Stimulated activated CD8-positive, alpha-beta memory T cell treated with anti-CD3 and anti-CD28 coated beads, Interleukin-4, amount 100 ng/mL, for 1 hour (primary cell): Measurements from ENCODE around the gene UACA.
"Not testable (repeated sequence)": the region's sequence is repeated elsewhere in the genome, so short reads cannot be mapped to it uniquely, and the experiment has no call there.

Source experiments
- DNase-seq, 2 donors: peaks; one replicate each; pipeline ENCODE4 v3.0.0-alpha.2; 2020; ENCODE audit warnings: low read depth in 2 of 2, low spot score in 1 of 2

UACA gene

DNA sequence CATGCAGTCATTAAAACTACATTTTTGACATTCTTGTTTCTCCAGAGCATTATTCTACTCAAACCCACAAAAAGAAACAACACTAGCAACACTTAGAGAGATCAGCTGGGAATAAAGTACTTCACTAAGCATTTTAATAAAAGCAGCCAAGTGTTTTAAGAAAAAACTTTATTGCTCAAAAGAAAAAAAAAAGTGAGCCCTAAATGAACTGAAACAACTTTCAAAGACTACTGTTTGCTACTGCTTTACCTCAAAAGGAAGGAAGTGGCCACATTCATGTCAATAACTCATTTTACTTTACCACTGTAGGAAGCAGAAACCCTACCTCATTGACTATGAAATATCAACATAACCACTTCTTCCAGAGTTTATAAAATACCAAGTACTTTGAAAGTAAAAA lies 91.3 kb downstream of the UACA start:
- DNase-seq, result no peak

DNA sequence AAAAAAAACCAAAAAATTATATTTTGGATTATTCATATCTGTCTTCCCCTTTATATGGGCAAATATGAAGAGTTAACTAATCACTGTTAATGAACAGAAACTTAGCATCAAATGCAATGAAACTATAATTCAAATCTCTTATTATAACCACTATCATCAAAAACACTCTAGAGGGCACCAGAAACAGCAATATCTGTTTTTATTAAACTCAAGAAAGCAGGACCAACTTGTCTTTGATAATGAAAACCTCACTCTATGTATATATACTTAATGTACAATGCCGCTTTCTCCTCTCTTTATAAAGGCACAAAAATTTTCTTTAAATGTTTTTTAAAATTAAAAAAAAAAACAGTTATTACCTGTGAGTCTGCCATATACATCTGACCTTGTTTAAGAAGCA lies 92.7 kb downstream of the UACA start:
- DNase-seq, result no peak

DNA sequence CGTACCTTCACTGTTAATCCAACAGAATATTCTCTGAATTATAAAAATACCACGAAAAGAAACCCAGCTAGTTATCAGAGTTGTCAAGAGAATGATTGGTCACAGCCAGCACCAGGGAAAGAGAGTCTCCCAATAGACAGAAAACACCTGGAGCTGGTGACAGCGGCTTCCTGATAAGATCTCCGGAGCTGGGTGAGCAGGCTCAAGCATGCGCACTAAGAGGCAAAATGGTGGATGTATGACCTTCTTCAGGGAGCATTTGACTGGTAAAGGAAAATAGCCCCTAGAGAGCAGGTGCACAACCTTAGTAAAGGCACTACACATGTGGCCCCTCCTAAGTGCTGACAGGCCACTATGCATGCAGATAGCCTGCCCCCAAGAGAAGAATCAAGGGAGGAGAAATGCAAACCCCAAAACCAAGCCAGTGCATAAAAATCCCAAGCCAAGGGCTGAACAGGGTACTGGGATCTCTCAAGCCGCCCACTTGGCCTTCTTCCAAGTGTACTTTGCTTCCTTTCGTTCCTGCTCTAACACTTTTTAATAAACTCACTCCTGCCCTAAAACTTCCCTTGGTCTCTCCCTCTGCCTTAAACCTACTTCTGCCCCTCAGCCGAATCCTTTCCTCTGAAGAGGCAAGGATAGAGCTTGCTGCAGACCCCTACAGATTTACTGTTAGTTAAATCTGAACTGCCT lies 93.2 kb downstream of the UACA start:
- no peak for DNase-seq

DNA sequence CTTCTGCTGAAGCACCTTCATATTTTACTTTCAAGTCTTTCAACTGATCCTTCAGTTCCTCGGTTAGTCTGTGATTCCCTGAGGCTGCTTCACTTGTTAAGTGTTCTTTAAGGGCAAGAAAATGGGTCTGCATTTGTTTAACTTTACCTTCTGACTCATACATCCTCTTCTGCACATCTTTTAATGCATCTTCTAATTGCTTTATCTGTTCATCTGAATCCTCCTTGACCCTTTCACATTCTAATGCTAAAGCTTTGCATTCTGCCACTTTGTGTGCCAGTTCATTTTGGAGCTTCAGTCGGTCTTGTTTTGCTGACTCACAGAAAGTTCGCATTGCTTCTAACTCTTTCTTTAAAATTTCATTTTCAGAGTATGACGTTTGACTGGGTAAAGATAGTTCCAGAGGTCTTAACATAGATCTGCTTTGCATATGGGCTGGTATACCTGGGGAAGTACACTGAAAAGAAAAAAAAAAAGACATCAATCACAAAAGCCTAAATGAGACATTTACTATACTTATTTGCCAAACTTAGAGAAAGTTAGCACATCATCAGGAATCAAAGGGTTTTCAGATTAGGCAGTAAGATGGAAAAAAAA lies 94.3 kb downstream of the UACA start:
- DNase-seq, result no peak

DNA sequence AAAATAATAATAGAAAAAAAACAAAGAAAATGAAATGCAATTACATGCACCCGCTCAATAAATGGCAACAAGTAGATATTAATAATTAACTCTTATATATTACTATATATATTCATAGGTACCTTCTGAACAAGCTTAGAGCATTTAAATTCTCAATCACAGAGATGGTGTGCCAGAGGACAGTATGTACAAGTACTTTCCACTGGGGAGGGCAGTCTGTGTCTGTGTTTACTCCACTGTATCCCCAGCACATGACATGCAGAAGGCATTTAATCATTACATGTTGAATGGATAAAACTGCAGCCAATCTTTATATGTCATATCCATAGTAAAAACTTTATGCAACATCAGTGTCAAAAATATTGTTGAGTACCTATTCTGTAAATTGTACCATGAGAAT lies 97.8 kb downstream of the UACA start:
- DNase-seq, result no peak

DNA sequence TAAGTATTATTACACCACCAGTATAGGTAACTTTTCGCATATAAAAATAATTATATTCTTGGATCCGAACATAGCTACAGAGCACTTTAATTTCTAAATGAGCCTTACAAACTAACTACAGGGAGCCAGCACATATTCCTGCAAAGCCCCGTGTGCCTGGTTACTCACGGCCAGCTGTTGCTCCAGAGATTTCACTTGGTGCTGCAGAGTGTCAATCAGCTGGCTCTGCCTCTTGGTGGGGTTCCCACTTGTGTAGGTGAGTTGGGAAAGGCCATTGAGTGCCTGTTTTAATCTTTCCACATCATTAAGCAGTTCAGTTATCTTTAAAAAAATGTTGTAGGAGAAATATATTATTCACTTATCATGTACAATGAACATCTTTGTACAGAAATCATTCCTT lies 98.9 kb downstream of the UACA start:
- DNase-seq, result no peak

DNA sequence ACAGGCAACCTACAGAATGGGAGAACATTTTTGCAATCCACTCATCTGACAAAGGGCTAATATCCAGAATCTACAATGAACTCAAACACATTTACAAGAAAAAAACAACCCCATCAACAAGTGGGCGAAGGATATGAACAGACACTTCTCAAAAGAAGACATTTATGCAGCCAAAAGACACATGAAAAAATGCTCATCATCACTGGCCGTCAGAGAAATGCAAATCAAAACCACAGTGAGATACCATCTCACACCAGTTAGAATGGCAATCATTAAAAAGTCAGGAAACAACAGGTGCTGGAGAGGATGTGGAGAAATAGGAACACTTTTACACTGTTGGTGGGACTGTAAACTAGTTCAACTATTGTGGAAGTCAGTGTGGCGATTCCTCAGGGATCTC lies 100.3 kb downstream of the UACA start:
- not testable (repeated sequence) for DNase-seq

DNA sequence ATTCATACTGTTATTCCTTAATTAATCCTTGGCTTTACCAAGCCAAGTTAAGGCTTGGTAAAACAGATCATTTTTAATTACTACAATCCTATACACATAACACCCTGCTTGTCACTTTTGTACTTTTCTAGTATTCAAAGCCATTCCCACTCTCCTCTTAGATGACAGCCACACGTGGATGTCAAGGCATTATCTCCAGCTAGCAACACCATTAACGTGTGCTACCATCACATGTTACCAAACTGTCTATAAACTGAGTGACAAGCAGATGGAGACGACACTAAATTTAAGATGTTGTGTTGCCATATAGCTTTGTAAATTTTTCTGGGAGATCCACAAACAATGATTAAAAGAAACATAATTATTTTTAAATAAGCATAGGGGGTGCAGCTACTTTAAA lies 103.7 kb downstream of the UACA start:
- no peak for DNase-seq

DNA sequence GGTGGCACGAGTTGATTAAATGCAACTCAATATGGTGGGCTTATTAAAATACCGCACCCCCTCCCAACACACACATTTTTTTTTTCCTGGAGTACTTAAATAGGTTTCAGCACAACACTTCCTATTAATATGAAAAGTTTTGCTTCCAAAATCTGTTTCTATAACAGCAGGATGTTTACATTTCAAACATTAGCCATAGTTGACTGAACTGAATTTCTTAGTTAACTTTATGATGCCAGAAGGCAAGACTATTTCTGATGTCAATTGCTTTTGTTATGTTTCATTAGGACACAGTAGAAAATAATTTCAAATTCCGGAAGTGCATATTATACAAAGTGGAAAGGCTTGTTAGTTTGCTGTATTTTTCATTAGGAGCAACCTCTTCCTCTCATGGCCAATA lies 104.7 kb downstream of the UACA start:
- no peak for DNase-seq

DNA sequence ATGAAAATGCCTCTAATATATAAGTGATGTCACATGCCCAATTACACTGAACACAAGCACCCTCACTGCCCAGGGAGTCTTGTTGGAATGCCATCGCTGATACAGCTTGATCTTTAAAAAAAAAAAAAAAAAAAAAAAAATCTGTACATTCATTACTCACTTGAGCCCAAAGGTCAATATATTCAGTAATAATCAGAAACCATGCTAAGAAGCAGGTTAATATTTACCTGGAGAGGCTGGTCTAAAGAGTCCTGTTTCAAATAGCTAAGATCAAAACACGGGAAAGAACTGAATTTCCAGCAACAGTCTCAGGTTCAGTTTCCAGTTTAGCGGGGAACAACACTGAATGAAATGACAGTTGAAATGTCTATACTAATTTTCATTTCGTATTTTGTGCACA lies 109.9 kb downstream of the UACA start:
- DNase-seq, result no peak

DNA sequence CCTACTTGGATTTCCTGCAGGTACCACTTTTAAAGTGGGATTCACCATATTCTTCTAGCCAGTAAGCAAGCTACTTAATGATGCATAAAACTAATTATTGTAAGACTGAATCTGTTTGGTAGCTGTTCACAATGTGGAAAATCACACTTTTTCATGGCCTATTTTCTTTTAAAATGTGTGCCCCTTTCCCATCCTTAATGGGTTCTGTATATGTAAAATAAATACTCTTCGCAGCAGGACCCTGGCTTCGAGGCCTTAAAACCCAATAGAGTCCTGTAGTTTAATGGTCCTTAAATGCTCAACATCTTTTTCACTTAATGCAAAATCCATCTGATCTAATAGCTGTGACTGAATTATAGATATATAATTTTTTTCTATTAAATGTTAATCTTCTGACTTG lies 111.0 kb downstream of the UACA start:
- no peak for DNase-seq

DNA sequence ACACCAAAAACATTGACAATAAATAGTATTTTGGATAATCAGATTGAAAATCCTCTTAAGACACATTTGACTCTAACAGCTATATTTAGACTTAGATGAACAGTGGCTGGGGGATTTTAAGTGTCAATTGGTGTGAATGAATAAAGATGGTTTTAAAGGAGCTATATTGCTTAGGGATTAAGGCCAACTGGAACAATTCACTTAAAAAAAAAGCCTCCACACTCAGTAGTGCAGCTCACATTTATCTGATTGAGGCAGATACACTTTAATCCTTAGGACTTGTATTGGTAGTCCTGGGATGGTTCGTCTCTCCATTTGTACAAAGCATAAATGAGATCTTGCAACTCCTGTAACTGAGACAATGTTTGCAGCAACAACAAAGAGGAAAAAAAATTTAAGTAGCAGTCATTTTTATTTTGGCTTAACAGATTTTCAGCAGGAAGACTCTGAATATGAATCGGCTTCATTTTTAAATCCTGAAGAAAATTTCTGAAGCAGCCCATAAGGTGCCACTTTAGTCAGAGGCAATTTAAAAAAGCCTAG lies 112.0 kb downstream of the UACA start:
- no peak for DNase-seq

DNA sequence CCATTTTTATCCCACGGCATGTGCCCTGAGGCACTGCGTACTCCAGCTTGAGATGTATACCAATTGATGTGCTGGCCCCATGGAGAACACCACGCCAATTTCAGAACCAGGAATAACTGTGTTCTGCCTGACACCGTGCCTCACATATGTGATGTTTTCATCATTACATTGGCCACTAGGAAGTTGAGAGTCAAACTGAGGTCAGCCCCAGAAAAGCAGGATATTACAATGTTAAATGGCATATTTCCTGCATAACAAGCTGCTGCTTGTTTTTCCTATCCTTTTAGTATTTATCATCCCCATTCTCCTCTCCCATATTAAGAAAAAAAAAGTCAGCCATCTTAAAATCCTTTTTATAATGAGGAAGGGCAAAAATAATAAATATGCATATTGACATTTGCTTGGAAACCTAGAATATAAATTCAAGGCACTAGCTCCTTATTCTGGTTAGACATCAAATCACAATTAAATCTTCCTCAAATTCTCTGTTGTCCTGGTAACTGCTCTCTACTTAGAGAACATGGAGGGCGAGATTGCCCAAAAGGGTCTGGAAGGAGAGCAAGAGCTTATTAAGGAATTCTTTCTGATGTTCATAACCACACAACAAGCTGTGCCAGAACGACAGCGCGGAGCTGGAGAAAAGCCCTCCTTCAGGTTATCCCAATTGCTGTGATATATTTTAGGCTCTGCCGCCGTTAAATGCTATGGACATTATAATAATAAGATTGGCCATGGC lies 112.6 kb downstream of the UACA start:
- DNase-seq, result no peak

DNA sequence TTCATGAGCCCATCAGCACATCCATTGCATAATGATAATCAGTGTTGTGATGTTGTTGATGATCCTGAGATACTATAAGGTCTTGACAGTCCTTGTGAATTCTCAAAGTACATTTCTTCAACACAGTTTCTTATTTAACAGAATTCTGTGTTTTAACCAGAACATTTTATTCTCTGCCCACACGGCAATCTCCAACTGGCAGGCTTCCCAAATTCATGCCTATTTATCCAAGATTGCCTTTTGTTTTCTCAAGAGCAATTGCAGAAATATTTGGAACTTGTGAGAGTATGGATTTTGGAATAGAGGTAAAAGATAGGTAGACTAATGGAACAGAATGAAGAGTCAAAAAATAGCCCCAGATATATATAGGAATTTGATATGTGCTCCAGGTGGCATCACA lies 116.0 kb downstream of the UACA start:
- no peak for DNase-seq

DNA sequence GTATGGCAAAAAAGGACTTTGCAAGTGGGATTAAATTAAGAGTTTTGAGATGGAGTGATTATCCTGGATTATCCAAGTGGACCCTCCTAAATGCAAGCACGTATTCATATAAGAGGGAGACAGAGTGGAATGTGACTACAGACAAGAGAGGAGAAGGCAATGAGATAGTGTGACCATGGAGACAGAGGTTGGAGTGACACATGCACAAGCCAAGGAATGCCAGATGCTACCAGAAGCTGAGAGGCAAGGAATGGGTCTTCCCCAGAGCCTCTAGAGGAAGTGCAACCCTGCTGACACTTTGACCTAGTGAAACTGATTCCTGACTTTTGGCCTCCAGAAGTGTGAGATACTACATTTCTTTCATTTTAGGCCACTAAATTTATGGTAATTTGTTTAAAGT lies 117.2 kb downstream of the UACA start:
- DNase-seq, result no peak

DNA sequence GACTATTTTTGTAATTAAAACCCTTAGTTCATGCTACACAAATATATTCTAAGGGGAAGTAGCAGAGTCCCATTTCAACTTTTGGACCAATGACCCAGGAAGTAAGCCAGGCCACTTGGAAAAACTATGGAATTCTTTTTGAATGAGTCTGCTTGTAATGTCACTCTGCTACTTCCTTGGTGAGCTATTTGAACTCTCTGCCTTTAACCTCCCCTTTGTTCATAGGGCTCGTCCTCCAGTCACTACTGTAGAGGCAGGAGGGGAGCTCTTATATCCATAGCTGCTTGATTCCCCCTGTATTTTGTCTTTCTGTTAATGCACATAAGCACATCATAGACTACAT lies 119.6 kb downstream of the UACA start:
- DNase-seq, result no peak

DNA sequence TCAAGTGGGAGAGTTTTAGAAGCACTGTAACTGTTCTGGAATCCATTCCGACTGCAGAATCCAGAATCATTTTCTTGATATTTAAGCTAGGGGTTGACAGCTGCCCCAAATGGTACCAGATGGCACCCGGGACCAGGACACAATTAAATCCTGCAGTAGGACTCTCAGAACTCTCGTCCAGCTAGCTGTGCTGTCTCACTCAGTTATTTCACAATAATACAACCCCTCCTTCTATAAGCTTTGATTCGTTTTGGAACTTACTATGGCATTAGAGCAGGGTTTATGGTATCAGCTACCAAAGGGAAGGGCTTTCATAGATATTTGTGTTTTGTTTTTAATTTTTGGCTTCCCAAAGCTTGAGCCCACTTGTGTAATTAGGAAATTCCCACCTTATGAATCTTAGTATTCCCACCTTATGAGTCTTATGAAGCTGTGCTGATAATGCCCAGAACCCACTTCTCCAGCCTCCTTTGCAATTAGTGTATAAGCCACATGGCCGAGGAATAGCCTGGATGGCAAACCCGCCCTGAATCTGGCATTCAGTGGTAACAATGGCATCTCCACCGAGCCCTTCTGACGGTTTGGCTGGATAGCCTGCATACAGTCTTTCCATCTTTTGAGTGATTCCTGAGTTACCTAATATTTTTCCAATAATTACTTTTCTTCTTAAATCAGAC lies 120.1 kb downstream of the UACA start:
- no peak for DNase-seq

DNA sequence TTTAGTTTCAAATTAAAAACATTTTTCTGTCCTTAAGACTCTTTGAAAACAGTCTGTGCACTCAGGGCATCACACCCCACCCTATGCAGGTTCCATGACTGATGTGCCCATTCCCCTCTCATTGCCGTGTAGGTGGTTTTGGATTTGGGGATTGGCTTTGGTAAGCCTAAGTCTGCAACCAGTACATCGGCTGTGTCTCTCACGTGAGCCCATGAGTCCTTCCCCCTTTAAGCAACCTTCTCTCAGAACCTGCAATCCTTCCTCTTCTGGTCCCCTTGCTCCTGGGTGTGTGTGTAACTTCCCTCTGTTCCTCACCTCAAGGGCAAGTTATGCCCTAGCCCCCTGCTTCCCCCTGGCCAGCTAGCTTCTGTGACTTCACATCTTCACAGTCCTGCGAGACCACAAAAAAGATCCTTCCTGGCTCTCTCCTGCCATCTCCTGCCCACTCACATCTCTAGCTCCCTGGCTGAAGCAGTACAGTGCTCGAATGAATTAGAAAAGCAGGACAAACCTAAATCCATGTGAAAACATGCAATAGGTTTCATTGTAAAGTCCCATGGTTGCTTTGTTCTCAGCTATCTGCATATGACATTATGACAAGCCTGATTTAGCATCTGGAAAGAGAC lies 126.7 kb downstream of the UACA start:
- DNase-seq, result no peak

DNA sequence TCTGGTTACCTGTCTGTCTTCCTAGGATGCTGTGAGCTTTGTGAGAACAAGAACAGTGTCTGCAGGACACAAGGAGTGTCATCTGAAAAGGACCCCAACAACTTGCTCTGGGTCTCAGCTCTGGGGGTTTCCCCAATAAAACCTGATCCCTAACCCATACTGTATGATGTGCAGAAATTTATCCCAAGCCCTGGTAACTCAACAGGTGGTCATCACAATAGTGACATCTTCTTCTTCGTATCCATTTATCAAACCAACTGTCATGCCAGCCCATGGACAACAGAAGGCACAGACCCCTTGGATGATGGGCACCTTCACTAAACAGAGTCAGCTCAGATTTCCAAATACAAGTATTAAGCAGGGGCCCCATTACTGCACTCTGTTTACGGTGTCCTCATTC lies 127.5 kb downstream of the UACA start:
- DNase-seq, result no peak

DNA sequence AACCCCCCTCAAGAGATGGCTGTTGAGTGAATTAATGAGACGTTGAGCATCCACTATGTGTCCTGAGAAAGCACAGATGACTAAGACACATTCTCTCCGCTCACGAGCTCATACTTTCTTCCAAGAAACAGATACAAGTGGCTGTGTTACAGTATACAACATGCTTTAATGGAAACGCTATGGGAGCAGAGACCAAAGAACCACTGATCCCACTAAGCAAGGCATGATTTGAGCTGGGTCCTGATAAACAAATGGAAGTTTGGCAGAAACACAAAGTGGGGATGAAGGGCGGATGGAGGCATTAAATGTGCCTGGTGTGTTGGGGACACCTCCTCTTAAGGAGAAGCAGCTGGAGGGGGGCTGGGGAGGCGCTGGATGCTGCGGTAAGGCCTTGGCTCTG lies 129.4 kb downstream of the UACA start:
- no peak for DNase-seq

DNA sequence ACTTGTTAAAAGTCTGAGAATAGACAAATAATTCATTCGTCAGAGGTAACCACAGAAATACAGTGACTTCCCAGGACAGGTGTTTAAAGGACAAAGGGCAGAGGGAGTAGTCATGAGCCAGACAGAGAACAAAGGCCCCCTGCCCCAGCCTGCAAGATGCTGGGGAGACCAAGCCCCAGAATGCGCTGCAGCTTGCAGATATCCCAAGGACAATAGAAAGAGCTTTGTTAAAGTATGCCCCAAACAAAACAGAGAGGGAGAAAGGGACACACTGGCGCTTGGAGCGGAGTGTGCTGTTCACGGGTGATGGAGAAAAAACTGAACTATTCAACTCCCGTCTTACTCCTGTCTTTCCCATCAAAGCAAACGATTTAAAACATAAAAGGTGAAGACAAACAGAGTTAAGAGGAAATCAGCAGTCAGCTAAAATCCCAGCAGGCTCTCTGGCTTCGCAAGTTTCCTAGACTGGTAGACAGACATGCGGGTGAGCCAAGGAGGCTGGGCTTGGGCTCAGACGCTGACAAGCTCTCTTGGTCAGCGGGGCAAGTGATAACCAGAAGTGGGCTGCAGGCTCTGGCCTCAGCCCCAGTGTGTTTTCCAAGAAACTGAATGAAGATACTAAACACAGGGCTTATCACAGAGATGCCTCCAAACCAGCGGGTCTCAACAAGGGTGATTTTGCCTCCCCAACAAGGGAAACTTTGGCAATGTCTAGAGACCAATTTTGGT lies 130.1 kb downstream of the UACA start:
- no peak for DNase-seq
